Ascending aorta (tissue), 2 donors: ENCODE data around the gene SPDYE1. TPM values are rescaled to one million over a fixed set of nuclear protein-coding genes. Genes with fewer than 3 reads are reported as not detected.
"Not testable (repeated sequence)": the region's sequence is repeated elsewhere in the genome, so short reads cannot be mapped to it uniquely, and the experiment has no call there.

Source experiments
- DNase-seq, 2 donors: peaks; one replicate each; pipeline ENCODE4 v3.0.0-alpha.2; 2019; ENCODE audit warnings: low spot score in 2 of 2
- H3K27ac ChIP-seq, 2 donors: fragments of 200-600 bp; sonication (generic); one replicate each; pipeline ENCODE4 v1.5.1; 2016 to 2017; ENCODE audit warnings: mild to moderate bottlenecking in 1 of 2
- H3K27me3 ChIP-seq: fragments of 200-600 bp; sonication (generic); one replicate; pipeline ENCODE4 v1.5.1; 2017
- H3K36me3 ChIP-seq, 2 donors: fragments of 200-600 bp; sonication (generic); one replicate each; pipeline ENCODE4 v1.5.1; 2016
- H3K4me1 ChIP-seq, 2 donors: fragments of 200-600 bp; sonication (generic); one replicate each; pipeline ENCODE4 v1.5.1; 2016 to 2017; ENCODE audit warnings: mild to moderate bottlenecking in 1 of 2
- H3K4me3 ChIP-seq, 2 donors: fragments of 200-600 bp; sonication (generic); one replicate each; pipeline ENCODE4 v1.5.1; 2016 to 2017; ENCODE audit warnings: mild to moderate bottlenecking in 1 of 2
- H3K9me3 ChIP-seq, 2 donors: fragments of 200-600 bp; sonication (generic); one replicate each; pipeline ENCODE4 v1.5.1; 2016
- intact Hi-C: fragments of 100-400 bp; cut with DNase I; formaldehyde crosslinking; loops from one replicate; pipeline ENCODE4 v1.15.1; 2023
- total RNA-seq: library from RNA; depleted of rRNA; stranded (reverse); fragments of >200 nt; gene quantifications from one replicate; pipeline ENCODE4 v1.1.0, GENCODE V29; 2016
- TF ChIP-seq, protein P1 (sequence below), 3 experiments: fragments of 200-600 bp in 2 of 3; fragments of 450-650 bp in 1 of 3; sonication (generic) in 2 of 3; IDR thresholded peaks; one replicate each; pipeline ENCODE4 v1.5.1; 2016 to 2019; ENCODE audit warnings: antibody characterized with exemption in 3 of 3, mild to moderate bottlenecking in 1 of 3, moderate library complexity in 1 of 3

Gene SPDYE1
- total RNA-seq, 1 donor from 2014 or later = not detected

- intact Hi-C loops, DNase-seq, H3K27ac ChIP-seq, H3K9me3 ChIP-seq, H3K27me3 ChIP-seq, H3K4me1 ChIP-seq, H3K4me3 ChIP-seq, H3K36me3 ChIP-seq: not testable (repeated sequence)
These were observed 28.1 kb upstream of the SPDYE1 start for GRCh38 chr7:43969586-43969985.

DNA sequence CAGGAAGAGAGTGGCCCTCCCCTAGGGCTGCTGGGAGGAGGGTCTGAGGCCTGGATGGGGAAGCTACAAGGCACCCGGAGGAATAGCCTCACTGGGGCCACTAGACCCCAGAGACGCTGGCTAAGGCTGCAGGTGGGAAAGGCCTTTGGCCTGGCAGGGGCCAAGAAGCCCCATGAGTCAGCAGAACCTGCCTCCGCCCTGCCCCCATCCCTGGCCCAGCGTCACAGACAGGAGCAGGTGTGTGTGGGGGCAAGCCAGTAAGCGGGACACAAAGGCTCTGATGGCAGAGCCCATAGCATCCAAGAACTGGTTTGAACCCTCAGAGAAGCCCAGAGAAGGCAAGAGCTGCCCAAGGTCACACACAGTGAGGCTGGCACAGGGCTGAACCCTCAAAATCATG is 27.0 kb upstream of the SPDYE1 start:
- intact Hi-C loops, H3K27ac ChIP-seq: not testable (repeated sequence)

DNA sequence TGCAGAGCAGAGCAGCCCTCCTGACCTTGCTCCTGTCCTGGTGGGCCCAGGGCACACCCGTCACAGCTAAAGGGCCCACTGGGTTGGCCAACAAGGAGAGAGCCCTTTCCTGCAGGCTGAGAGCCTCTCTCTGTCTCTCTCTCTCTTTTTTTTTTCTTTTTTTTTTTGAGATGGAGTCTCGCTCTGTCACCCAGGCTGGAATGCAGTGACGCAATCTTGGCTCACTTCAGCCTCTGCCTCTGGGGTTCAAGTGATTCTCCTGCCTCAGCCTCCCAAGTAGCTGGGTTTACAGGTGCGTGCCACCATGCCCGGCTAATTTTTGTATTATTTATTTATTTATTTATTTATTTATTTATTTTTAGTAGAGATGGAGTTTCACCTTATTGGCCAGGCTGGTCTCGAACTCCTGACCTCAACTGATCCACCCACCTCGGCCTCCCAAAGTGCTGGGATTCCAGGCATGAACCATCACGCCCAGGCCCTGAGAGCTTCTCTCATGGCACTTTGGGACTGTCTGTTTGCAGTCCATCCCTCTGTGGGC is 23.6 kb upstream of the SPDYE1 start:
- H3K27me3 ChIP-seq, DNase-seq, H3K27ac ChIP-seq, H3K4me1 ChIP-seq, intact Hi-C loops, H3K4me3 ChIP-seq, H3K36me3 ChIP-seq, H3K9me3 ChIP-seq: not testable (repeated sequence)

More for the DNA sequence above, 27.0 kb upstream of the SPDYE1 start:
- not testable (repeated sequence) for H3K27me3 ChIP-seq, DNase-seq, H3K36me3 ChIP-seq, H3K9me3 ChIP-seq, H3K4me3 ChIP-seq, H3K4me1 ChIP-seq

DNA sequence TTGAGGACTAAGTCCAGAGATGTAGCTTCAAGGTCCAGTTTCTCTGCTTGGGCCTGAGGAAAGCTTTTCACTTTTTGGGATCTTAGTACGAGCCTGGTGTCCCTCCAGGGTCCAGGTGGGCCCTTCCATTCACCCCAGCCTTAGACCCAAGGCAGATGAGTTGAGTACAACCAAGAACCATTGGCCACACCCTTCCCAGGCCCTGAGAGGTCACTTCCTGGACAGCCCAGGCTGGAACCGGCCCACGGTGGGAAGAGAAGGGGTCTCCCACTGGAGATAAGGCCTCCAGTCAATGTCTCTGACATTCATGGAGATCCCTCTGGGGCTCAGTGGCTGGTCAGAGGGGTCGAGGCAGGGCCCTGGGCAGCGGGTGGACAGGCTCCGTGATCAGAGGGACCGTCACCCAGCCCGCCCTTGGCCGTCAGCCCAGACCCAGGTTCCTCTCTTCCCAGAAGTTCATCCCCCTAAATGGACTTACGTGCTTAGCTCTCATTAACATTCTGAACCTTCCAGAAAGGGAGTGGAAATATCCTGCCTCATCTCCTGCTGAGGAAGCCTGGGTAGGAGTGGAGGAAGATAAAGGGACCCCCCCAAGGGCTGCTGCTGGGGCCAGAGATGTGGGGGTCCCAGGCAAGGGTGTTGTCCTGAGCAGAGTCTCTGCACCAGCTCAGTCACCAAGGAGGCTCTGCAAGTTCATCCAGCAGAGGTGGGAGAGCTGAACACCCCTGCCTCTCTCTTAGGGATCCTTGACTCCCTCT is 22.8 kb upstream of the SPDYE1 start:
- H3K36me3 ChIP-seq, intact Hi-C loops, H3K27me3 ChIP-seq, H3K4me3 ChIP-seq, H3K4me1 ChIP-seq, H3K27ac ChIP-seq, H3K9me3 ChIP-seq, DNase-seq: not testable (repeated sequence)

DNA sequence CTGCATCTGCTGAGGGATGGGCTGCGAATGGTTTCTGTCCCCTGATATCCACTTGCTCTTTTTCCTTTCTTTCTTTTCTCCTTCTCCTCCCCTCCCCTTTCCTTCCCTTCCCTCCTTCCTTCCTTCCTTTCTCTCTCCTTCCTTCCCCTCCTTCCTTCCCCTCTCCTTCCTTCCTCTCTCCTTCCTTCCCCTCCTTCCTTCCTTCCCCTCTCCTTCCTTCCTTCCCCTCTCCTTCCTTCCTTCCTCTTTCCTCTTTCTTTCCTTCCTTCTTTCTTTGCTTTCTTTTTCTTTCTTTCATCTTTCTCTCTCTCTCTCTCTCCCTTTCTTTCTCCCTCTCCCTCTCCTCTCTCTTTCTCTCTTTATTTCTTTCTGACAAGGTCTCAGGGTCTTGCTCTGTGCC is 20.2 kb upstream of the SPDYE1 start:
- Histone ChIP-seq H3K4me3 (no peak overlapping the region), H3K36me3 (no peaks in the 10 kb centered on the region), H3K27me3 (no peaks in the 10 kb centered on the region), H3K9me3 (no peaks in the 10 kb centered on the region), H3K27ac (no peak overlapping the region), H3K4me1 (no peaks in the 10 kb centered on the region)
- intact Hi-C loops = no loop called here
- TF ChIP-seq, protein P1, sequence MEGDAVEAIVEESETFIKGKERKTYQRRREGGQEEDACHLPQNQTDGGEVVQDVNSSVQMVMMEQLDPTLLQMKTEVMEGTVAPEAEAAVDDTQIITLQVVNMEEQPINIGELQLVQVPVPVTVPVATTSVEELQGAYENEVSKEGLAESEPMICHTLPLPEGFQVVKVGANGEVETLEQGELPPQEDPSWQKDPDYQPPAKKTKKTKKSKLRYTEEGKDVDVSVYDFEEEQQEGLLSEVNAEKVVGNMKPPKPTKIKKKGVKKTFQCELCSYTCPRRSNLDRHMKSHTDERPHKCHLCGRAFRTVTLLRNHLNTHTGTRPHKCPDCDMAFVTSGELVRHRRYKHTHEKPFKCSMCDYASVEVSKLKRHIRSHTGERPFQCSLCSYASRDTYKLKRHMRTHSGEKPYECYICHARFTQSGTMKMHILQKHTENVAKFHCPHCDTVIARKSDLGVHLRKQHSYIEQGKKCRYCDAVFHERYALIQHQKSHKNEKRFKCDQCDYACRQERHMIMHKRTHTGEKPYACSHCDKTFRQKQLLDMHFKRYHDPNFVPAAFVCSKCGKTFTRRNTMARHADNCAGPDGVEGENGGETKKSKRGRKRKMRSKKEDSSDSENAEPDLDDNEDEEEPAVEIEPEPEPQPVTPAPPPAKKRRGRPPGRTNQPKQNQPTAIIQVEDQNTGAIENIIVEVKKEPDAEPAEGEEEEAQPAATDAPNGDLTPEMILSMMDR (IDR thresholded peaks at IDR 0.05) = no peak
- no peak for DNase-seq

DNA sequence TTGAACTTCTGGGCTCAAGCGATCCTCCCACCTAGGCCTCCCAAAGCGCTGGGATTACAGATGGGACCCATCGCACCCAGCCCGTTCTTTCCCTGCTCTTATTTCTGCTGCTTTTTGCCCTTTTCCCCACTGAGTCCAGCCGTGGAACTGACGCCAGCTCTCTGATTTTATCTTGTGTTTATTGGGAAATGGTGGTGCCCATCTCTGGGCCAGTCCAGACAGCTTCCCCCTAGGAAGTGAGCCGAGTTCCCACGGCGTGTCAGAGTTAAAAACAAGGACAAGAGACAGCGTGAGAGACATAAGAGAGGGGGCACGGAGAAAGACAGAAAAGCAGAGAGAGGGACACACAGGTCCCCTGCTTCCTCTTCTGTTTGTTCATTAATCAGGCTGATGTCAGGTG is 19.6 kb upstream of the SPDYE1 start:
- H3K4me1 ChIP-seq, H3K36me3 ChIP-seq, intact Hi-C loops, DNase-seq, H3K4me3 ChIP-seq, H3K27ac ChIP-seq, H3K27me3 ChIP-seq, H3K9me3 ChIP-seq: not testable (repeated sequence)

- H3K27ac ChIP-seq, intact Hi-C loops, H3K4me3 ChIP-seq, DNase-seq, H3K9me3 ChIP-seq, H3K36me3 ChIP-seq, H3K4me1 ChIP-seq, H3K27me3 ChIP-seq: not testable (repeated sequence)
These were observed 14.8 kb upstream of the SPDYE1 start for GRCh38 chr7:43982848-43983247.

DNA sequence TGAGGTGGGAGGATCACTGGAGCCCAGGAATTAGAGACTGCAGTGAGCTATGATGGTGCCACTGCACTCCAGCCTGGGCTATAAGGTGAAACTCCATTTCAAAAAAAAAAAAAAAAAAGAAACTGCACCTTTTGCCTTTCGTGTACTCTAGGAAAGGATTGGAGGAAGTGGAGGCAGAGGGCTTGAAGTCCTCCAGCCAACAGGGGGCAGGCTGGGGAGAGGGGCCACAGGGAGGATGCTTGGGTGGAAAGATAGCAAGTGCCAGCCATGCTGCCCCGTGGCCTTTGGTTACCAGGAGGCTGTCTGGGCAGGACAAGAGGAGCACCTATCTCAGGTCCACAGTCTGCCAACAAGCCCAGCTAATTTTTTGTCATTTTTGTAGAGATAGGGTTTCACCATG is 14.0 kb upstream of the SPDYE1 start:
- intact Hi-C loops, H3K9me3 ChIP-seq, DNase-seq, H3K27ac ChIP-seq, H3K4me3 ChIP-seq, H3K27me3 ChIP-seq, H3K4me1 ChIP-seq, H3K36me3 ChIP-seq: not testable (repeated sequence)

DNA sequence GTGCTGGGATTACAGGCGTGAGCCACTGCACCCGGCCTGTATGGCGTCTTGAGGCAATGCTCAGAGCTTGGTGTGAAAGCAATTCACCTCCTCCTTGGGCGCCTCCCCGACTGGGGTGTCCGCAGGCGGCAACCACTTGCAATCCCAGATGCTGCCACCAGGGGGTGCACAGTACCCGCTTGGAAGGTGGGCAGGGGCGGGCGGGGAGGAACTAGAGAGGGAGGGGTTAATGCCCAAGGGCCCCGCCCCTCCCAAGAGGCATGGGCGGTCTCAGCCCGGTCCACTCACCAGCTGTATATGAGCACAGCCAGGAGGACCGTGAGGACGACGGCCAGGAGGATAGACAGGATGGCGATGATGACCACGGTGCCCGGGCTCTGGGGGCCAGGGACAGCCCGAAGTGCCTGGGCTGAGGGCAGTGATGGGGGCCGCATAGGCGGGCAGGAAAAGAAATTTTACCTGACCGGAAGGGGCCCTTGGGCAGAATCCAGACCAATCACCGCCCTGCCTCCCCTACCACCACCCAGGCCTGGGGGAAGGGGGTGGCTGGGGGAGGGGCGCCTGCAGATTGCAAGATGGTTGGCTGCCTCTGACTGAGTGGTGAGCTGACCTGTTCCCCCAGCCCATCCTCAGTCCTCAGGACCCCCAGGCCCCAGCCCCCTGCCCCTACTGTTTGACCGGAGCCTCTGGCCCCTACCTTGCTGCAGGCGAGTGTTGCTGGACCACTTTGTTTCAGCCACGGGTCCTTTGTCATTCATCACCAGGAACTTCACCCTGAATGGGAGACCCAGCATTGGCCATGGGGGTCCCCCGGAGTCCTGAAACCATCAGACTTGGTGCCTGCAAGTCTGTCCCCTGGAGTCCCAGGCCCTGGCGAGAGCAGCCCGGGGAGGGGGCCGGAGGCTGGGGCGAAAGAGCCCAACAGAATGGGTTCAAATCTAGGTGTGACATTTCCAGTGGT is 11.5 kb upstream of the SPDYE1 start:
- peak; percentile 26 to 89 for DNase-seq
- H3K27me3 ChIP-seq, H3K4me1 ChIP-seq, H3K36me3 ChIP-seq, intact Hi-C loops, H3K9me3 ChIP-seq: not testable (repeated sequence)
- H3K4me3 ChIP-seq = peak overlapping the region in 1 of 2 donors; percentile 58
- TF ChIP-seq, protein P1 (IDR thresholded peaks at IDR 0.05) = peak in 2 of 3 experiments; percentile 65 to 84
- peak overlapping the region; percentile 1 to 66 for H3K27ac ChIP-seq

DNA sequence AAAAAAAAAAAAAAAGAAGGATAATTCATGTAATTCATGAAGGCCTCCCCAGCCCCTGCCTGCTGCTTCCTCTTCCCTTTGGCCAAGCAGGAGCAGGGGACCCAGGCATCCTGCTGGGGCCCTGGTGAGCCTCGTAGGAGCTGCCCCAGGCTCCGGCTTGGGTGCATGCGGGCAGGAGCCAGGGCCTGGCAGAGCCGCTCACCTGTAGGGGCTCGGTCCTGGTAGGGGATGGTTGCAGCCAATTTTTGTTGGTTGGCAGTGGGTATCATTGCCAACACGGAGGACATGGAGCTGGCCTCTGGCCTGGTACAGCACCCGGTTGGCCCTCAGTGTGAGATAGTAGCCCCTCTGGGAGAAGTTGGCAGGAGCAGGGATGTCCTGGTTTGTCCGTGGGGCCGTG is 10.2 kb upstream of the SPDYE1 start:
- H3K36me3 ChIP-seq, H3K4me3 ChIP-seq, intact Hi-C loops, H3K4me1 ChIP-seq, H3K9me3 ChIP-seq, H3K27me3 ChIP-seq, H3K27ac ChIP-seq, DNase-seq: not testable (repeated sequence)

DNA sequence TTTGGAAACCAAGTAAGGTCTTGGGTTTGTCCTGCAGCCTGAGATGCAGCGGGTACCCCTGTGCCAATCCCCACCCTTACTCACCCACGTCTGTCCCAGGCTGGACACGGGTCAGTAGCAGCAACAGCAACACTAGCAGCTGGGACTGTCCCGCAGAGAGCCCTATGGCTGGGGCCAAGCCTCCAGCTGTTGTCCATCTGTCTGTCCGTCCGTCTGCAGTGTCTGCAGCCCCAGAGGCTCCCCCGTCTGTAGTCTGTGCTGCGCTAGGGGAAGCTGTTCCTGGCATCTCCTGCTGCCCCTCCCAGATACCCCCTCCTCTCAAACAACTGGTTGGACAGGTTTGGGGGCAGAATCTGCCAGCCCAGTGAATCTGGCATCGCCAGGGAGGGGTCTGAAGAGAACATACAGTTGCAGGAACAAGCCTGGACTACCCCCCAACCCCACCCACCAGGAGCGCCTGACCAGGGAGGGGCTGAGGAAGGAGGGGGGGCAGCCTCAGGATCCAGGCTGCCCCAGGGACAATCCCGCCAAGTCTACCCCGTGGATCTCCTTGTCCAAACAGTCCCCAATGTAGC is 7.6 kb upstream of the SPDYE1 start:
- H3K9me3 ChIP-seq, H3K36me3 ChIP-seq, intact Hi-C loops, H3K27me3 ChIP-seq, H3K4me3 ChIP-seq, H3K27ac ChIP-seq, H3K4me1 ChIP-seq, DNase-seq: not testable (repeated sequence)
